Suprapubic skin (tissue), 3 donors: ENCODE measurements around the gene STIM1.

ENCODE experiments used
- POLR2A ChIP-seq, 2 donors: fragments of 450-650 bp; IDR thresholded peaks; one replicate each; pipeline ENCODE4 v1.6.1; 2017; ENCODE audit warnings: antibody characterized with exemption in 2 of 2, mild to moderate bottlenecking in 2 of 2, moderate library complexity in 2 of 2
- TF ChIP-seq, protein P1 (sequence below), 2 donors: fragments of 200-600 bp in 1 of 2; fragments of 450-650 bp in 1 of 2; sonication (generic) in 1 of 2; IDR thresholded peaks; one replicate each; pipeline ENCODE4 v1.5.1; 2016 to 2019; ENCODE audit warnings: antibody characterized with exemption in 2 of 2, mild to moderate bottlenecking in 1 of 2, moderate library complexity in 1 of 2

DNA sequence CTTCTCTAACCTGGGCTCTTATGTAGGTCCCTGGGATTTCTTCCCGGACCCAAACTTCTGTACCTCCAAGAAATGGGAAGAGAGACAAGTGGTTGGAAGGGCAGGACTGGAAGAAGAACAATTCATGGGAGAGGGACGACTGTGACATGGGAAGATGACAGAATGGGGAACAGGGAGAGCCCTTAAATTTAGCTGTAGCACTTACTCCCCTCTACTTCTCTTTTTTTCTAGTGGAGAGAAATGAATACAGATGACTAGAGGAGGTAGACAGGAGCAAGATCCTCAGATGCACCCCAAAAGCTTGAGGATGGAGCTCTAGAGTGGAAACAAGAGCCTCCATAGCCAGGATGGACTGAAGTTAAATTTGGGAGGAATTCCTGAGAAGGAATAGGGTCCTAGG is 17.0 kb upstream of the STIM1 start:
- TF ChIP-seq, protein P1, sequence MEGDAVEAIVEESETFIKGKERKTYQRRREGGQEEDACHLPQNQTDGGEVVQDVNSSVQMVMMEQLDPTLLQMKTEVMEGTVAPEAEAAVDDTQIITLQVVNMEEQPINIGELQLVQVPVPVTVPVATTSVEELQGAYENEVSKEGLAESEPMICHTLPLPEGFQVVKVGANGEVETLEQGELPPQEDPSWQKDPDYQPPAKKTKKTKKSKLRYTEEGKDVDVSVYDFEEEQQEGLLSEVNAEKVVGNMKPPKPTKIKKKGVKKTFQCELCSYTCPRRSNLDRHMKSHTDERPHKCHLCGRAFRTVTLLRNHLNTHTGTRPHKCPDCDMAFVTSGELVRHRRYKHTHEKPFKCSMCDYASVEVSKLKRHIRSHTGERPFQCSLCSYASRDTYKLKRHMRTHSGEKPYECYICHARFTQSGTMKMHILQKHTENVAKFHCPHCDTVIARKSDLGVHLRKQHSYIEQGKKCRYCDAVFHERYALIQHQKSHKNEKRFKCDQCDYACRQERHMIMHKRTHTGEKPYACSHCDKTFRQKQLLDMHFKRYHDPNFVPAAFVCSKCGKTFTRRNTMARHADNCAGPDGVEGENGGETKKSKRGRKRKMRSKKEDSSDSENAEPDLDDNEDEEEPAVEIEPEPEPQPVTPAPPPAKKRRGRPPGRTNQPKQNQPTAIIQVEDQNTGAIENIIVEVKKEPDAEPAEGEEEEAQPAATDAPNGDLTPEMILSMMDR (IDR thresholded peaks at IDR 0.05): no peak
- no peak for TF ChIP-seq POLR2A (IDR thresholded peaks at IDR 0.05)
